Stimulated activated CD4-positive, alpha-beta T cell treated with anti-CD3 and anti-CD28 coated beads, Interleukin-2, amount 100 ng/mL, for 4 hours (primary cell): ENCODE results near the gene MARCHF3.
"Not testable (repeated sequence)": the region's sequence is repeated elsewhere in the genome, so short reads cannot be mapped to it uniquely, and the experiment has no call there.

Experiments
- DNase-seq: peaks from one replicate; pipeline ENCODE4 v3.0.0-alpha.2; 2020; ENCODE audit warnings: low read depth

Gene MARCHF3

GRCh38 chr5:127051591-127051990 lies 21.2 kb upstream of the MARCHF3 start:
- no peak for DNase-seq

DNA sequence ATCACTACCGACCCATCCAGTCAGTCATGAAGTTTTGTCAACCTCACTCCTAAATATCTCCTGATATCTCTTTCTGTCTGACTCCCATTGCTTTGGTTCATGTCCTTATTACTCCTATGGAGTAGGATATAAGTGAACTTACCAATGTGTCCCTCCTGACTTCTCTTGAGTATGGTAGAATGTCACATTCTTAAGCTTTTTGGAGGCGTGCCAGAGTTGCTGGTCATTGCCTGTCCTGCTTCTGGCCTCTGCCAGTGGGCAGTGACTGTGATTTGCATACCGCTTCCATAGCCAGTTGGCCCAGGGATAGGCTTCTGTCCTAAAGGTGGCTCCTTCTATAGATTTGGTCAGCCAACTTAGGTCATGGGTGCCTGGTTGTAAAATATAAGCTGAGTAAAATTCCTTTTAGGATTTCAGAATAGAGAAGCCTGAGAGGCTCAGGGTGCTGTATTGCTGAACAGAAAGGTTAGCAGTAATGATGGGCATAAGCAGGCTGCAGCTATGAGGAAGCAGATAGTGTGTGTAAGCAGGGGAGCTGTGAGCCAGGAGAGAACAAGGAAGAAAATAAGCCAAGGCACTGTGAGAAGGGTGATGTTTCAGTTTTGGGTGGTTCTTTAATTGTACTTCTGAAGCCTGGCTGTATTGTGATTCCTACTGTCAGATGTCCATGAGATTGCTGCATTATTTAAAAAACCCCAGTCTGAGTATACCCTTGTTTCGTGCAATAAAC lies 16.1 kb upstream of the MARCHF3 start:
- no peak for DNase-seq

DNA sequence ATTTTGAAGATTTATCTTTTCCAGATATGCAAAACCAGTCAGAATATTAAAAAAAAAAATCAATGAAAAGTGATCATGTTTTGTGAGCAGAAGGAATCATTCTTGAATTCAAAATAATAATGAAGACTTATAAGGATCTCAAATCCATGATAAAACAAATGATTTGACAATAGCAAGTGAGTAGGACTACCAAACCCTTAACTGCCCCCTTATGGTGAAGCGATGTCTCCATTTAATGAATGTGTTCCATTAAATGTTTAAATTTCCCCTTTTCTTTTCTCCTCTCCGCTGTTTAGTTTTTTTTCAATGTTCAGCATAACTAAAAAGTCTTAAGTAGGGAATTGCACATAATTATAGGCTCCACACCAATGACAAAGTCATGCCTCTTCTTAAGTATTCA lies 12.2 kb upstream of the MARCHF3 start:
- no peak for DNase-seq

GRCh38 chr5:127041571-127041970 lies 11.2 kb upstream of the MARCHF3 start:
- DNase-seq = no peak

DNA sequence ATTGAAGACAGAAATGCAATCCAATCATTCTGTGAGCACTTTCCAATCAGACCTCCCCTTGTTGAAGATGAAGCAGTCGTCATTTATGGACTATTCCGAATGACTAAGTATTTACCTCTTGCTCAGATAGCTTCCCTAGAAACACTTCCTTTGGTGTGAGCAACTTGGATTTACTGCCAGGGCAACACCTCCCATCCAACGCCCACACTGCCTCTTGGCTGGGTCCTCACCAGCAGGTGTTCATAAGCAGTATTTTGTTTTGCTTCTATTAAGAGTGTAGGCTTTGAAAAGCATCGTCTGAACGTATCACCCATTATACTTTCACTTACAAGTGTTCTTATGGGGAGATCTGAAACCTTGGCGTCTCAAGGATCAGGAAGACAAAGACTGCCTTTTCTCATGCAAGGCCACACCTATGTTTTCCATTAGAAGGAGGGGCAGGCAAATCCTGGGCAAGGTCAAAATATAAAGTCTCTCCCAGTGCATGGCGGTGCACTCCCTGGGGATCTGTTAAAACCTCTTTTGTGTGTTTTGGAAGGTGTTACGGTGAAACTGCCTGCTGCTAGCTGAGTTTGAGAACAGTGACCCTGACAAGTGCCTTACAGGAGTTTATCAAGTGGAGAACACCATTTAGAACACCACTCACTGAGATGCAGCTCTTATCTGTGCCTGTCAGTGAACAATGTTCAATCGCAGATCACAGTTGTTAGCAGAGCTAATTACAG lies 10.6 kb upstream of the MARCHF3 start:
- DNase-seq = no peak

DNA sequence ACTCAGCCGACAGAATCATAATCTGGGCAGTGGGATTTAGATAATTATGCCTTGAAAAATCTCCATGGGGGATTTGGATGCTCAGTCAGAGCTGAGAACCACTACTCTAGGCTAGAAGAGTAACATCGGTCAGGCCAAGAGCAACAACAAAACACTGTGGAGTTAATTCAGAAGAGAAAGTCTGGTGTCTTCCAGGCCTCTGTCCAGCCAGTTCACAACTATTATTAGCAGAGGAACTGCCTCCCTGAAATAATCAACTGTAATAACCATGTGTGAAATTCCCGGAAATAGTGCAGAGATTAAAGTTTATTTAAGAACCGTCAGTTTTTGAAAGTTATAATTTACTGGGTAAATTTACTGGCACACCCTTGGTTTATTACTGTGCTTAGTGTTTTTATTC lies 8.2 kb upstream of the MARCHF3 start:
- DNase-seq = no peak

DNA sequence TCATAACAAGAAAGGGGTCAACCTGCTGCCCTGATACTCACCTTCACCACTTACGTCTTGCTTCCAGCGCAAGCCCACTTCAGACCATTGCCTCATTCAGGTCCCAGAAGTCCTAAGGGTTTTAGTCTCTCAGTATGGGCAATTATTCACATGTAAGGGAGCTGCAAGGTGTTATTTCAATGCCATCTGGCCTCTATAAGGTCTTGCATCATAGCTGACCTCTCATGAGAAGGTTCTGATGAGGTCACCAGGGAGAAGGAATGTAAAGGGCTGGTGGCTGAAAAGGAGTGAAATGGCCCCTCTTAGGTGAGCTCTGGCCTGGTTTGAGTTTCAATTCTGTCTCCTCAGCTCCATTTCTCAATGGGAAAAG lies 1.5 kb upstream of the MARCHF3 start:
- no peak for DNase-seq

DNA sequence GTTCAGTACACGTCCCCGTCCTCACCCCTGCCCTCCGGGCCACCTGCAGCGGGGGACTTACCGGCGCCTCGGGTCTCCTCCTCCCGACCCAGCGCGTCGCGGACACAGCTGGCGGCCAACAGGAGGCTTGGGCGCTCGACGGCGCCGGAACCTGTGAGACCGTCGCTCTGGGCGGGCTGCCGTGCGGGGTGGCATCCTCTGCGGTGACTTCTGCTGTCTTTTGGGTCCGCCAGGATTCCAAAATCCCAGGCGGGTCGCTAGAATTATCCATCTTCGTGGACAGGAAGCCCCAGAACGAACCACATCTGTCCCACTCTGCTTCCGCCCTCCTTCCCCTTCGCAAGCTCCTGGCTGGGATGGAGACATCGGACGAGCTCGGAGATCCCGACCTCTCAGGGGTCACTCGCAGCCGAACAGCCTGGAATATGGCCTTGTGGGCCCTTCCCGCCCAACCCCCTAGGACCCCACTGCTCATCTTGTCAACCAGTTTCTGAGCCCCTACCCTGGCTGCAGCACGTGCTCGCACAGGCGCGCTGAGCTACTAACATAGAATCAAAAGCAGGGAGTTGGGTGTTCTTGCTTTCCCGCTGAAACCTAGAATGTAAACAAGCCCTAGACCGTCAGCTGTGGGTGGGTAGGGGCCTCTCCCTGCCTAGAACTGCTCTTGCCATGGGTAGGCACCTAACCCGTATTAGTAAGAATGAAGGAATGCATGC lies 947 bp upstream of the MARCHF3 start:
- no peak for DNase-seq

DNA sequence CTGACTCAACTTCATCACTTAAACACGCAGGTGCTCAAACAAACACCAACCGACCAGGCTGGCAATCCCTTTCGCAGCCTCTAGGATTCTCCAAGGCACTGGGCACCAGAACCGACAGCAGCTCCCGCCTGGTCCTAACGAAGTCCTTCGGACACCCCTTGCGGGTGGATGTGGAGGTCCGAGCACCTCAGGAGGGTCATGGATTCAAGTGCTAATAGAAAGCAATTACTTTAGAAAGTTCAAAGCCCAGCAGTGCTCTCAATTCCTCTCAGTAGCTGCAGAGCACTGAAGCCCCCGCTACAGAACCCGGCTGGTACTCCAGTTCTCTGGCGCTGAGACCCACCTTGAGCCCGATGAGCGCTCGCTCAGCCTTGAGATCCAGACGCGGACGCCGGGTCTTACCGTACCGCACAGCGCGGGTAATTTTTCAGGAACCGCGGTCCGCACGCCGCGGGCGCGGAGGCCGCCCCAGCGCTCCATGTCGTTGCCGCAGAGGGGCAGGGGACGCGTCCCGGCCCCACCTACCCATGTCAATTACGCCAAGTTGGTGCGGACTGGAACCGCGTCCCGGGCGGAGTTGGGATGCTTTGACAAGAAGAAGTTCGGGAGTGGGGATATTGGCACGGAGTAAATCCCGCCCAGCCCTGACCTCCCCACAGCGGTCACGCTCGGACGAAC lies 638 bp downstream of the MARCHF3 start:
- DNase-seq = no peak

DNA sequence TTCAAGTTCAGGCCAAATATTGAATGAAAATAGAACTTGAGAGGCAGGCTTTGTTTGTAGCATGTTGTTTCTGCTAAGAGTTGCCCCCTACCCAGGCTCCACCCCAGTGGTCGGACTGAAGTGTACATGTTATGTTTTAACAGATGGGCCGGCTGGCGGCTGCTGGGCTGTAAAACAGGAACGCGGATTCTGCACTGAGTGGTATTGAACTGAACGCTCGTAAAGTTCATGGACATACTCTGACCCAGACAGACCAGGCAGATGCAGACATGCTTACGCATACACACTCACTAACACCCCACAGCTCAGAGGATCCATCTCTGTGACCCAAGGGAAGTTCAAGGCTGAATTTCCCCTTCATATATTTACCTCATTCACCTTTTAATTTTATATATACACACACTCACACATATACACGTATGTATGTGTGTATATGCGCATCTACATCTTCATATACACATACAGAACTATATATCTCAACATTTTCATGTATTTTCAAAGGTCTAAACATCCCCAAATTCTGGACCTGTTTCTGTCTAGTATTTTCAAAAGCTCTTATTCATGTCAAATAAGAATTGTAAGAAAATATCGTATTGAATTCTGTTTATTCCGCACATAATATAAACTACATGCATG lies 1.4 kb downstream of the MARCHF3 start:
- no peak for DNase-seq

GRCh38 chr5:127027539-127027938 lies 2.8 kb downstream of the MARCHF3 start:
- DNase-seq = no peak

- DNase-seq = no peak
These were observed 4.2 kb downstream of the MARCHF3 start for GRCh38 chr5:127026166-127026565.

- DNase-seq = no peak
These were observed 4.9 kb downstream of the MARCHF3 start for GRCh38 chr5:127025467-127025866.

DNA sequence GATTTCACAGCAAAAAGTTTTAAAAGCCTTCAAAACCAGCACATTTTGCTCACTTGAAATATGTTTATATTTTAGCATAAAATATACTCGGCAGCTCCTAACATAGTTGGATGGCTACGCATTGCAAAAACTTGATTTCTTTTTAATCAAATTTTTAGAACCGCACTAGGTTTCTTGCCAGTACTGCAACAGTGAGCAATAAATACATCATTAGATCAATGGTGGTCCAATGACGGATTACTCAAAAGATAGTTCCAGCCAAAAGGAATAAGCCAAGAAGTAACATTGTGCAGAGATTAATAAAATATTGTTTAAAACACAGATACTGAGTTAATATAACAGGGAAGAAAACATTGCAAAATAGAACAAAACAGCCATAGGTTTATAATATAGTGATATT lies 5.5 kb downstream of the MARCHF3 start:
- no peak for DNase-seq

DNA sequence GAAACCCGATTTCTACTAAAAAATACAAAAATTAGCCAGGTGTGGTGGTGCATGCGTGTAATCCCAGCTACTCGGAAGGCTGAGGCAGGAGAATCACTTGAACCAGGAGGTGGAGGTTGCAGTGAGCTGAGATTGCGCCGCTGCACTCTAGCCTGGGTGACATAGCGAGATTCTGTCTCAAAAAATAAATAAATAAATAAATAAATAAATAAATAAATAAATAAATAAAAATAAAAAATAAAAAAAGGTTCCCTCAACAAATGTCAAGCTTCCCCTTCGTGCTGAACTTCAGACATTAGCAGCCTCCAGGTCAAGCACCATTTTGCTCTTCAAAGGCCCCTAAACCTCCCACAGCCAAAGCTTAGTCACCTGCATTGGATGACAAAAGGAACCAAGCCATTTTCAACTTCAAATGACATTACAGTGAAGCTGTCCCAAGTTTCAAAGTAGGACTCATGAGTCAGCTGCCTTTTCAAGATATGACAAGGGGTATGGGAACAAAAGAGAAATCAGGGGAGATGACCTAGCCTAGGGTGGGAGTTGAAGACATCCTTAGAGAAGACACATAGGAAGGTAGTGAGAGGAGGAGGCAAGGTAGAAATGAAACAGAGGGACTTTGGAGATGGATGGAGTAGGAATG lies 6.7 kb downstream of the MARCHF3 start:
- not testable (repeated sequence) for DNase-seq

DNA sequence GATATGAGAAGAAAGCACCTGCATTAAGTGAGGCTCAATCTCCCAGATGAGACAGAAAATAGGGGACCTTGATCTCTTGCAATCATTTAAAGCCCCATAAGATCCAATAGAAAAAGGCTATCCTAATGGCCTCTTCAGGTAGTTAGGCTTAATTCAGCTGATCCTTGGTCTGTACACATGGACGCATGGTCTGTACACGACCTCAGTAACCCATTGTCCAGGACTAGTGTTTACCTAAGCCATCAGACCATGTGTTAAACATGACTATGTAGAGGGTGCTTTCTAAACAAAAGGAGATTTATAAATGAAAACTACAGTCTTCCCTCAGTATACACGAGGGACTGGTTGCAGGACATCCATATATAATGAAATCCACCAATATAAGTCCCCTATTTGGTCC lies 7.5 kb downstream of the MARCHF3 start:
- DNase-seq = no peak

- DNase-seq = no peak
These were observed 10.4 kb downstream of the MARCHF3 start for GRCh38 chr5:127019928-127020327.

DNA sequence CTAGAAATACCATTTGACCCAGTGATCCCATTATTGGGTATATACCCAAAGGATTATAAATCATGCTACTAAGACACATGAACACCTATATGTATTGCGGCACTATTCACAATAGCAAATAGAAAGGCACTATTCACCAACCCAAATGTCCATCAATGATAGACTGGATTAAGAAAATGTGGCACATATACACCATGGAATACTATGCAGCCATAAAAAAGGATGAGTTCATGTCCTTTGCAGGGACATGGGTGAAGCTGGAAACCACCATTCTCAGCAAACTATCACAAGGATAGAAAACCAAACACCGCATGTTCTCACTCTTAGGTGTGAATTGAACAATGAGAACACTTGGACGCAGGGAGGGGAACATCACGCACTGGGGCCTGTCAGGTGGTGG lies 13.6 kb downstream of the MARCHF3 start:
- not testable (repeated sequence) for DNase-seq

- DNase-seq = no peak
These were observed 14.6 kb downstream of the MARCHF3 start for GRCh38 chr5:127015716-127016115.

DNA sequence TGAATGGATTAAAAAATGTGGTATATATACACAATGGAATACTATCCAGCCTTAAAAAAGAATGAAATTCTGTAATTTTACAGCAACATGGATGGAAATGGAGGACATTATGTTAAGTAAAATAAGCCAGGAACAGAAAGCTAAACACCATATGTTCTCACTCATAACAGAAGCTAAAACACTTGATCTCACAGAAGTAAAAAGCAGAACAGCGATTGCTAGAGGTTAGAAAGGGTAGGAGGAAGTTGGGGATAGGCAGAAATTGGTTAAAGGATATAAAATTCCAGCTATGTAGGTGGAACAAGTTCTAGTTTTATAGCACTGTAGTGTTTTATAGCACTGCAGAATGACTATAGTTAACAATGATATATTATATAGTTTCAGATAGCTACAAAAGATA lies 15.8 kb downstream of the MARCHF3 start:
- DNase-seq = no peak

GRCh38 chr5:127013407-127013806 lies 17.0 kb downstream of the MARCHF3 start:
- DNase-seq = no peak

- no peak for DNase-seq
These were observed 17.4 kb downstream of the MARCHF3 start for GRCh38 chr5:127012916-127013315.
